IPS-NIHi7 (cell line): ENCODE data around the gene OR2A25.

ENCODE experiments used
- DNase-seq: peaks from one replicate; pipeline ENCODE4 v3.0.0; 2012; ENCODE audit warnings: mixed read lengths; ENCODE audit errors: extremely low spot score

OR2A25 gene

DNA sequence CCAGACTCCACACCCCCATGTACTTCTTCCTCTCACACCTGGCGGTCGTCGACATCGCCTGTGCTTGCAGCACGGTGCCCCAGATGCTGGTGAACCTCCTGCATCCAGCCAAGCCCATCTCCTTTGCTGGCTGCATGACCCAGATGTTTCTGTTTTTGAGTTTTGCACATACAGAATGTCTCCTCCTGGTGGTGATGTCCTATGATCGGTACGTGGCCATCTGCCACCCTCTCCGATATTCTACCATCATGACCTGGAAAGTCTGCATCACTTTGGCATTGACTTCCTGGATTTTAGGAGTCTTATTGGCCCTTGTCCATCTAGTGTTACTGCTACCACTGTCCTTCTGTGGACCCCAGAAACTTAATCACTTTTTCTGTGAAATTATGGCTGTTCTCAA lies 4.8 kb downstream of the OR2A25 start:
- DNase-seq, result no peak

DNA sequence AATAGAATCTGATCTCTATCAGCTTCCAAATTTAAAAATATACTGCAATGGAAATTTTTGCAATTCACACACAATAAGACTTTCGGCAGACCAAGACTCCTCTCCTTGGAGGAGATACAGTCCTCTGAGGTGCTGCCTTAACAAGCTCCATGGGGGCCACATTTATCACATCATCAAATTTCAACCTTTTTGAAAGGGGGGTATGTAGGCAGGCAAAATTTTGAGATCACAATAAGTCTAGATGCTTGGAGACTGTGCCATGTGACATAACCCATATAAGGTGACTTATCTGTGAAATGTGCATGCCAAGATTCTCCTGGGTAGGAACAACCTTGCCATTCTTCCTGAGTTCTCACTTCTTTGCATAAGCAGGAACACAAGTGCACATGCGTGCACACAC lies 16.4 kb downstream of the OR2A25 start, which contains the start of gene OR2A12:
Gene OR2A12, plus strand, starts transcription at position 301 of the 400 bp plus-strand sequence. CDS start 8,830 bp downstream, outside the sequence.
- no peak for DNase-seq

DNA sequence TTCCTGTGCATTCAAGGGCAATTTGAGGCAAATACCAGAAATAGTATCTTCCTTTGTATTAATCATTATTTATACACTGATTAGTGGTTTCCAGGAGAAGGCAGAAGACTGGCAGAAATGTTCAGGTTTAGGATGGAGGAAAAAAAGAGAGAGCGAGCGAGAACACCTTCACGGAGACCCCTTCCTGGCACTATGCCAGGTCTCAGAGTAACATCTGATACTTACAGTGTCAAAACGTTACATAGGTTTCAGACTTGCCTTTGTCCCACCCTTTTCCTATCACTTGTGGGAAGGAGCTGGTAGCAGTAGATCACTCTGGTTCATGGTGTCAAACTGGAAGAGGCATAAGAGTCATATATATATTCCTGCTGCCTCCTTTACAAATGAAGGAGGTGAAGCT lies 17.1 kb downstream of the OR2A25 start:
- no peak for DNase-seq

DNA sequence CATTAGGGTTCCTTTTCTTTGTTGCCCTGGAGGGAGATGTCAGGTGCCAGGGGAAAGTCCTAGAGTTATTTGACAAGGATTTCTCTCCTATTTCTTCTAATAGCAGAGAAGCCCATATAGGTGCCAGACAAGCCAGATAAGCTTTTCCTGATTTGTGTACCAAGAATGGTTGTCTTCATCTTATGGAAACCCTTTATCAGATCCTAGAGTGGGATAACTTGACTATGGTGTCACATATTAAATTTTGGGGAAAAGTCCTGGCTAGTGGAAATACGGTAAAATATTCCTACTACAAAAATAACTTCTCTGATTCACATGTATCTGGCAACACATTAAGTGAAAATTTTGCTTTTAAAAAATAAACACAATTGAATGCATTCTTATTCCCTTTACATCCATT lies 17.6 kb downstream of the OR2A25 start:
- no peak for DNase-seq

DNA sequence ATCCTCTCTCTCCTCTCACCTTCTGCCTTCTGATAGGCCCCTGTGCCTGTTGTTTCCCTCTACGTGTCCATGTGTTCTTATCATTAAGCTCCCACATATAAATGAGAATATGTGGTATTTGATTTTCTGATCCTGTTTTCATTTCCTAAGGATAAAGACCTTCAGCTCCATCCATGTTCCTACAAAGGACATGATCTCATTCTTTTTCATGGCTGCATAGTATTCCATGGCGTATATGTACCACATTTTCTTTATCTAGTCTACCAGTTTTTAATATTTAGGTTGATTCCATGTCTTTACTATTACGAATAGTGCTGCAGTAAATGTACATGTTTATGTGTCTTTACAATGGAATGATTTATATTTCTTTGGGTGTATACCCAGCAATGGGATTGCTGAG lies 21.1 kb downstream of the OR2A25 start:
- no peak for DNase-seq

DNA sequence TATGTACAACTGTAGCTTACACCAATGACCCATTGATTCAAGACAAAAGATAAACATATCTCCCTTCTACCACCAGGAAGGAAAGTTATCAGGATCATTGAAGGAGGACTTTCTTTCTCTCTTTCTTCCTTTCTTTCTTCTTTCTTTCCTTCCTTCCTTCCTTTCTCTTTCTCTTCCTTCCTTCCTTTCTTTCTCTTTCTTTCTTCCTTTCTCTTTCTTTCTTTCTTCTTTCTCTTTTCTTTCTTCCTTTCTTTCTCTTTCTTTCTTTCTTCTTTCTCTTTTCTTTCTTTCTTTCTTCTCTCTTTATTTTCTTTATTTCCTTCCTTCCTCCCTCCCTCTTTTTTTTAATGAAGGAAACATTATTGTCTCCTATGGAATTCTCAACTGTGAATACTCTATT lies 29.2 kb downstream of the OR2A25 start:
- no peak for DNase-seq

DNA sequence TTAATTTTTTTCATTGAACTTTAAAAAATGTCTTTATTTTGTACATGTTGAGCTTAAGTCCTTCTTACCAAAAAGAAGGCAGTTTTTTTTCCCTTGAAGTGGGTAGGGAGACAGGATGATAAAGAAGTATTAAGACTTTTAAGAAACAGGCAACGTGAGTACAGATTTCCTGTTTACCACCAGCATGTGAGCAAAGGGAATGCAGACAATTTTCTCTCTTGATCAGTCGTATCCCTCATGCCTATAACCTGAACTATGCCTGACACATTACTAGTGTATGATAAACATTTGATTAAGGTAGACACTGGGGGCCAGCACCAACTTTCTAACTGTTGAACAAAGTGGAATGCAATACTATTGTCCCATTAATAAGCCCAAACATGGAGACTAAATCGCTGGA lies 31.0 kb downstream of the OR2A25 start:
- DNase-seq, result no peak

DNA sequence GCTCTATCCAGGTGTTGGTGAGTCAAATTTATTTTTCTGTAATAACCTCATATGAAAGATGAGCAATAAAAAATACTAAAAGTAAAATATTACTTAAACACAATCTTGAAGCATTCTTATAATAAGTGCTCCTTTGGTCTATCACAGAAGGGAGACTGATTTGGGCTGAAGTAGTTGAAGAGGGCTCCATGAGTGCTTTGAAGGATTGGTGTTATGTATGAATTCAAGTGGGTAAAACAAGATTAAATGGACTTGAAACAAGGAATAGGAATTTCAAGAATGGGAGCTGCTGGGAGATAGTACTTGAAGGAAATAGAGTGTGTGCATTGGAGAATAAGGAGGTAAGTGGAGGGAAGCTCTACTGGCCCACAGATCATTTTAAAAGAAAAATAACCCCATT lies 32.4 kb downstream of the OR2A25 start:
- DNase-seq, result no peak

DNA sequence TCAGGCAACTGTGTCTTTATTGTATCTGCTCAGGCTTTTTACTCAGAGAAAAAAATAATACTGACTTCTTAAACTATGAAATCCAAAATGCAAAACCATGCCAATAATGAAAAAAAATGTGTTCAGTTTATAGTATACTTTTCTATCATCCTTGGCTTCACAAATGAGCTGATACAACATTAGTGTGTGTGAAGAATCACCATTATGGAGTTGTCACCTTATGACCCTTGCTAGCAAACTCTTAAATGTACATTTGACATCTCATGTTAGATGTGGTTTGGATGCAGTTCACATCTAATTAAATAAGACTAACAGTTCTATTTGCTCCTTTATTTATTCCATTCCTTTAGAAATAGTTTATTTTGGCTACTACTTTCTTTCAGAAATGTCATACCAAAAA lies 35.6 kb downstream of the OR2A25 start:
- no peak for DNase-seq

DNA sequence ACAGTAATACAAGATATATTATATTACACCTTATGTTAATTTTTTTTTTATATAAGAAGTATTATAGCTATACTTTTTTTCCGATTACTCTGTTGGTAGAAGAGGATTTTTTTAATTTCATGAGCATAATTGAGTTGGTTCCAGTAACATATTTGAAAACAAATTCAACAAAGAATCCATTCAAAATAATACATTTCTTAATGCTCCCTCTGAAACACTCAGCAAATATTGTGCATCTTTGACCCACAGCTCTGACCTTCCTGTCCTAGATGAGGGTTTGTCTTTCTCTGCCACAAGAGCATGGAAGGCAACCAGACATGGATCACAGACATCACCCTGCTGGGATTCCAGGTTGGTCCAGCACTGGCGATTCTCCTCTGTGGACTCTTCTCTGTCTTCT lies 39.7 kb downstream of the OR2A25 start, which contains the start of gene OR2A2:
Gene OR2A2, plus strand, starts transcription at position 301 of the 400 bp plus-strand sequence. Its CDS starts 0 bp downstream, at position 301.
- DNase-seq, result no peak

DNA sequence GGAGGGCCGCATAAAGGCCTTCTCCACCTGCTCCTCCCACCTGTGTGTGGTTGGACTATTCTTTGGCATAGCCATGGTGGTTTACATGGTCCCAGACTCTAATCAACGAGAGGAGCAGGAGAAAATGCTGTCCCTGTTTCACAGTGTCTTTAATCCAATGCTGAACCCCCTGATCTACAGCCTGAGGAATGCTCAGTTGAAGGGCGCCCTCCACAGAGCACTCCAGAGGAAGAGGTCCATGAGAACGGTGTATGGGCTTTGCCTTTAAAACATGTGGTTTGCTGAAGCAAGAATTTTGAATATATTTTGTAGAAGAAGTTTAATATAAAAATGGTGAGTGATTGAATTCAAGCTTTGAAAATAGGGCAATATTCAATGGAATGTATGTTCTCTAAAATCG lies 40.7 kb downstream of the OR2A25 start:
- no peak for DNase-seq

DNA sequence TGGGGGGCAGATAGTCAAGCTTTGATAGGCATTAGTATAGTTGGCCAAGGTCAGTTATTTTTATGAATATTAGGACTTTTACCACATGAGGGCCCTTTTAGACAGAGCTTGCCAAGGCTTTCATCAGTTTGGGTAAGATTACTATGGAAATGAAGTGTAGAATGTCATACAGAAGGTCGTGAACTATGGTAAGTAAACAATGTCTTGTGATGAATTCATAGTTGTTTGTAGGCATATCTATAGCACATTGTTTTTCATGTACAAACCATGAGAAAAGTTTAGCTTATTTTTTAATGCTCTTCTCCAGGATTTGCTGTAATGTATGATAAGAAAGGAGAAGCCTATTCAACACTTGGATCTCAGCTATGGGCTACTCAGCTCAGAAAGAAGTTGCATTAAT lies 44.0 kb downstream of the OR2A25 start:
- no peak for DNase-seq

DNA sequence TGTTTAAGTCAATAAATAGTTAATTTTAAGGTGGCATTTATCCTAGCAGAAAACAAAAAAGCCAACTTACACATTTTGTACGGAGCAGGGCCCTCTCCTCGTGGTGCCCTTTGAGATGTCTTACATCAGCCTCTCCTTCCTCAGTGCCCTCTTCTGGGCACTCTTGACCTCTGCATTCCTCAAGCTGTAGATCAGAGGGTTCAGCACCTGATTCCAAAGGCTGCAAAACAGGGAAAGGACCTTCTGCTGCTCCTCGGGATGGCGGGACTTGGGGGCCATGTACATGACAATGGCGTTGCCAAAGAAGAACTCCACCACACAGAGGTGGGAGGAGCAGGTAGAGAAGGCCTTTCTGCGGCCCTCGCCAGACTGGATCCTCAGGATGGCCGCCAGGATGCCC lies 48.7 kb downstream of the OR2A25 start:
- no peak for DNase-seq

DNA sequence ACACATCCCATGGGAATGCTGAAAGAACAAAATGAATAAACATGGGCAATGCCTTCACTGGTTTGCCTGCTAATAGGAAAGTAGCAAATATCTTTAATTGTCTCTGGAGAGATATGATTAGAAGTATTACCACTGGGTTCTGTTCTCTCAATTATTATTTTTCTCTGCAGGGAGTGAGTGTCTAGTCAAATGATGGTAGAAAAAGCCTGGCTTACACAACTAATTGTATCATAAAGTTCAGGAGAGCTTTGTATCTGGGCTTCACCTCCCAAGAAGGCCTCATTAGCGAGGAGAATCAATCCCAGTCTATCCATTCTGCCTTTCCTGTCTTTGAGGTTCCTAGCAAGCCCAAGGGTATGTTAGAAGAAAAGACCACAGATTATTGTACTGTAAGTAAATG lies 53.3 kb downstream of the OR2A25 start, which contains the start of gene OR2A14:
Gene OR2A14, plus strand, starts transcription at position 301 of the 400 bp plus-strand sequence. CDS start 5,937 bp downstream, outside the sequence.
- DNase-seq, result no peak
